ENCODE results near the gene SMIM20.
A peak's percentile ranks its signal among the peaks of the same experiment; 100 is the strongest.

Gene SMIM20

DNA sequence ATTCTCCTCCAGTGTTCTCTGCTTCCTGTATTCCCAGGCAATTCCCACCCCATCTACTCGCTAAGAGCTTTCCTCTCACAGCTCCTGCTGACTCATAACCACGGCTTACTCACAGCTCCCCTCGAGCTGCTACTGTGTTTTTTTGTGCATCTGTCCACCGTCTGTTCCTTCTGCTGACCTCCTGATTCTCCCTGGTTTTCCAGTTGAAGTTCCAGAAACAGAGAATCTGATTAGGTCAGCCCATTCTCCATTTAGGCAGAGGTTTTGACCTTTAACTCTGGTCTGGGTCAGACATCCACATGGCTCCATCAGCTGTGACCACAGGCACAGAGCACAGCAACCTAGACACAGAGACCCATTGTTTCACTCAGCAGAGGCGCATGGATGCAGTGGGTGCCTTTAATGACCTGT lies 5.5 kb upstream of the SMIM20 start:
- Mint-ChIP-seq H3K27ac (no peak overlapping the region), H3K27me3 (ENCODE audit: low read depth) (peaks cover 10% of the 10 kb centered on the region), H3K4me1 (peaks cover 21% of the 10 kb centered on the region), H3K9me3 (peaks cover 6% of the 10 kb centered on the region), H3K4me3 (no peak overlapping the region), H3K36me3 (ENCODE audit: low read depth) (no peaks in the 10 kb centered on the region)
- TF ChIP-seq, protein P1, sequence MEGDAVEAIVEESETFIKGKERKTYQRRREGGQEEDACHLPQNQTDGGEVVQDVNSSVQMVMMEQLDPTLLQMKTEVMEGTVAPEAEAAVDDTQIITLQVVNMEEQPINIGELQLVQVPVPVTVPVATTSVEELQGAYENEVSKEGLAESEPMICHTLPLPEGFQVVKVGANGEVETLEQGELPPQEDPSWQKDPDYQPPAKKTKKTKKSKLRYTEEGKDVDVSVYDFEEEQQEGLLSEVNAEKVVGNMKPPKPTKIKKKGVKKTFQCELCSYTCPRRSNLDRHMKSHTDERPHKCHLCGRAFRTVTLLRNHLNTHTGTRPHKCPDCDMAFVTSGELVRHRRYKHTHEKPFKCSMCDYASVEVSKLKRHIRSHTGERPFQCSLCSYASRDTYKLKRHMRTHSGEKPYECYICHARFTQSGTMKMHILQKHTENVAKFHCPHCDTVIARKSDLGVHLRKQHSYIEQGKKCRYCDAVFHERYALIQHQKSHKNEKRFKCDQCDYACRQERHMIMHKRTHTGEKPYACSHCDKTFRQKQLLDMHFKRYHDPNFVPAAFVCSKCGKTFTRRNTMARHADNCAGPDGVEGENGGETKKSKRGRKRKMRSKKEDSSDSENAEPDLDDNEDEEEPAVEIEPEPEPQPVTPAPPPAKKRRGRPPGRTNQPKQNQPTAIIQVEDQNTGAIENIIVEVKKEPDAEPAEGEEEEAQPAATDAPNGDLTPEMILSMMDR (IDR thresholded peaks at IDR 0.05; ENCODE audit: unreplicated experiment in 3 of 3): no peak

DNA sequence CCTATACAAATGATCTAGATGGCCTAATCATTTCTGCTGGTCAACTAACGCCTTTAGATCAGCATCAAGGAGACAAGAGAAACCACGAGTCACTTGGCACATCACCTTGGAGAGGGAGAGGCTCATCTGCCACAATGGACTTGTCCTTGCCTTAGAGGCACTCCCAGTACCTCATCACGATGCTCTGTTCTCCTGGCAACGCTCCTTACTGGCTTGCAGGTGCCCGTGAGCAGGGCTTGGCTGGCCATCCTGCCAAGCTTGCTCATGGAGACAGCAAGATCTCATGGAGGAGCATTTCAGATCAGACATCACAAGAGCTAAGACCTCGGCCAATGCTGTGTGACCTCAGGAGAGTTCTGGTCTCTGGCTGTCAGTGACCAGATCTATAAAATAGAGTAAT lies 2.7 kb upstream of the SMIM20 start:
- no peak overlapping the region for H3K4me3 Mint-ChIP-seq
- peaks cover 10% of the 10 kb centered on the region for H3K27me3 Mint-ChIP-seq (ENCODE audit: low read depth)
- H3K36me3 Mint-ChIP-seq (ENCODE audit: low read depth): no peaks in the 10 kb centered on the region
- H3K27ac Mint-ChIP-seq: no peak overlapping the region
- TF ChIP-seq, protein P1 (IDR thresholded peaks at IDR 0.05; ENCODE audit: unreplicated experiment in 3 of 3): no peak
- H3K4me1 Mint-ChIP-seq: peaks cover 24% of the 10 kb centered on the region
- peaks cover 6% of the 10 kb centered on the region for H3K9me3 Mint-ChIP-seq

DNA sequence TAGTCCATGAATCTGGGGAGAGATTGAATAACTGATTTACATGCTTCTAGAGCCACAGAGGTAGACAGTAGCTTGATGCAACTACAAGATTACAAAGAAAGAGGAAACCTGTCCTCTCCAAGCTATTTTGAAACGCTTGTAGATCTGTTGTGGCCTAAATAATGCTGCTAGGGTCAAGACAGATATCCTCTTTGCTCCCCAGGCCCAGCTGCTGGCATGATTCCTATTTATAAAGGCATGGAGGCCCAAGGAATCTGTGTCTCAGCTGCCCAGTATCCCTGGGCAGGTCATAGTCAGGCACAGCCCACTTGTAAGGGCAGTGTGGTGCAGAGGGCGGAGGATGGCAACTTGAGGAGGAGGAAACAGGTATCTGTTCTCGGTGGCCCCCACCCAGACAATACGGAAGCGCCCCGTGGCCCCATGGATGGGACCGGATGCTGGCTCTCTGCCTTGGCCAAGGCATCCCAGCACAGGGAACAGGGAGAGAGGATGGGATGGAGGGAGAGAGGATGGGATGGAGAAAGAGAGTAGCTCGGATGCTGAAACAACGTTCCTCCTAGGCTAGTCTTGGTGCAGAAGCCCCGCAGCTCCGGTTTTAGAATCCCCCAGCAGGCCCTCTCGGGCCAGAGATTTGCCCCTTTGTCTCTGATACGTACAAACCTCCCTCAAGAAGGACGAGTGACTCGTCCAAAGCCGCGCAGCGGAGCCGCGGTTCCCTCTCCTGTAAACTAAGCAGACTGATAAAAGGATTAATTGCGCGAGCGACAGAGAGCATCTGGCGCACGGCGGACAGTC lies 767 bp upstream of the SMIM20 start:
- Mint-ChIP-seq H3K4me1 (peaks cover 24% of the 10 kb centered on the region), H3K36me3 (ENCODE audit: low read depth) (no peaks in the 10 kb centered on the region), H3K27ac (peak overlapping the region; percentile 91 to 98 (median 96)), H3K9me3 (no peaks in the 10 kb centered on the region), H3K27me3 (ENCODE audit: low read depth) (peaks cover 5% of the 10 kb centered on the region), H3K4me3 (peak overlapping the region; percentile 88 to 100 (median 94))
- TF ChIP-seq, protein P1 (IDR thresholded peaks at IDR 0.05; ENCODE audit: unreplicated experiment in 3 of 3): no peak

DNA sequence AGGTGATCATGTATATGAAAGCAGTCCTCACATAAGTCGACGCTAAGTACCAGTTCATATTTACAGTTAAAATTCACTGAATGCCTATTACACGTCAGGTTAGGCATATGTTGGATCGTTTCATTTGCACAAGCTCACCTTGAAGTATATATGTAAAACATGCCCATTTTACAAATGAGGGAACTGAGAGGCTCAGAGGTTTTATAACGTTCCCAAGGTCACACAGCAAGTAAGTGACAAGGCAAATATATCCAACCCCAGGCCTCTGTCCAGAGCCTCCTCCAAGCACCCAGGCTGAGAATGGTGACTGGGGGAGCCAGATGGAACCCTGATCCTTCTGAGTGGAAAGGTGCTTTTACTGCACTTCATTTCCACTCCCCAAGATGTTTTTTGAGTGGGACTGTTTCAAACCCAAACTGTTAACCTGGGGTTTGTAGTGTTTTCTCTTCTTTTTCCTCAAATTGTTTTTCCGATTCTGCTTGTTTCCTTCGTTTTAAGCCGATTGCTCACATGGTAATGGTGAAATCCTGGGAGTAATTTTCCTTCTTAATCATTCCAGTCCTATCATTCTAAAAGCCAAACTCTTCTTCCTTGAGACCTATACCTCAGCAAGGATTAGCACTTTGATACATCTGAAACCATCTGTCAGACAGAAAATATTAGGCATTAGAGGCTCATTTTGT lies 791 bp downstream of the SMIM20 start:
- Mint-ChIP-seq H3K9me3 (no peaks in the 10 kb centered on the region), H3K27me3 (ENCODE audit: low read depth) (peaks cover 5% of the 10 kb centered on the region), H3K4me3 (peak overlapping the region; percentile 88 to 100 (median 94)), H3K4me1 (peaks cover 23% of the 10 kb centered on the region), H3K36me3 (ENCODE audit: low read depth) (no peaks in the 10 kb centered on the region), H3K27ac (peak overlapping the region; percentile 91 to 98 (median 96))
- TF ChIP-seq, protein P1 (IDR thresholded peaks at IDR 0.05; ENCODE audit: unreplicated experiment in 3 of 3): no peak

DNA sequence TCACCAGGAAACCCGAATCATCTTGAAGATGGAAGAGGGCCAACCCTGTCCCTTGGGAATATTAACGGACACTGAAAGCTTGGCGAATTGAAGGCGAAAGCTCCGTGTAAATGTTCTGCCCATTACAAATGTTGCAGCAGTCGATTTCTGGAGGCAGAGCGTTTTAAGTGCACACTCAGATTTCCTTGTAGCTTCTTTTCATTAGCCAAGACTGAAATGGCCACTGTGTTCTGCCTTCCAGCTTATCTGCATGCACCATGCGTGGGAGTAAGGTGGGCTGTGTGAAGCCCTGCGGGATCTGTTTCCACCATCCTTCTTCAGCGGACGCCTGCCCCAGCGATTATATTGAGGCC lies 1.3 kb downstream of the SMIM20 start:
- Mint-ChIP-seq H3K36me3 (ENCODE audit: low read depth) (no peaks in the 10 kb centered on the region), H3K4me3 (peak overlapping the region; percentile 88 to 100 (median 94)), H3K27me3 (ENCODE audit: low read depth) (peaks cover 5% of the 10 kb centered on the region), H3K9me3 (no peaks in the 10 kb centered on the region), H3K4me1 (peaks cover 19% of the 10 kb centered on the region), H3K27ac (peak overlapping the region; percentile 60 to 92 (median 74))
- TF ChIP-seq, protein P1 (IDR thresholded peaks at IDR 0.05; ENCODE audit: unreplicated experiment in 3 of 3): no peak
